Measurements from ENCODE around the gene UBE2J2.

Gene UBE2J2

GRCh38 chr1:1216770-1217620 lies 56.7 kb downstream of the UBE2J2 start:
- no peak for DNase-seq (ENCODE audit: insufficient read length, low spot score)
- no peak for FAIRE-seq

GRCh38 chr1:1215881-1216605 lies 57.6 kb downstream of the UBE2J2 start:
- DNase-seq (ENCODE audit: insufficient read length, low spot score) (no peak), FAIRE-seq (no peak)

- DNase-seq (ENCODE audit: insufficient read length, low spot score) (no peak), FAIRE-seq (no peak)
These were observed 58.5 kb downstream of the UBE2J2 start for GRCh38 chr1:1215080-1215676.

- FAIRE-seq: no peak
- DNase-seq (ENCODE audit: insufficient read length, low spot score): no peak
These were observed 60.0 kb downstream of the UBE2J2 start, which contains the start of gene TNFRSF4 for GRCh38 chr1:1213345-1214265. TSS of gene TNFRSF4 (minus strand) at chr1:1214153. CDS start at chr1:1214127, 26 bp downstream.

- DNase-seq (ENCODE audit: insufficient read length, low spot score): no peak
- no peak for FAIRE-seq
These were observed 60.8 kb downstream of the UBE2J2 start for GRCh38 chr1:1212780-1213344.

- no peak for FAIRE-seq
These were observed 61.9 kb downstream of the UBE2J2 start for GRCh38 chr1:1211541-1212441.

GRCh38 chr1:1210726-1211540 lies 62.7 kb downstream of the UBE2J2 start:
- no peak for DNase-seq (ENCODE audit: insufficient read length, low spot score)
- no peak for FAIRE-seq

More at GRCh38 chr1:1211541-1212441, 61.9 kb downstream of the UBE2J2 start:
- DNase-seq (ENCODE audit: insufficient read length, low spot score): no peak

GRCh38 chr1:1208713-1209433 lies 64.8 kb downstream of the UBE2J2 start:
- no peak for FAIRE-seq
- no peak for DNase-seq (ENCODE audit: insufficient read length, low spot score)

- no peak for DNase-seq (ENCODE audit: insufficient read length, low spot score)
- FAIRE-seq: no peak
These were observed 66.1 kb downstream of the UBE2J2 start for GRCh38 chr1:1207571-1207892.

- FAIRE-seq (no peak), DNase-seq (ENCODE audit: insufficient read length, low spot score) (no peak)
These were observed 66.6 kb downstream of the UBE2J2 start for GRCh38 chr1:1206966-1207531.

GRCh38 chr1:1206376-1206965 lies 67.2 kb downstream of the UBE2J2 start, which contains the start of gene TNFRSF18:
TSS of gene TNFRSF18 (minus strand) at chr1:1206592. CDS start at chr1:1206571, 21 bp downstream.
- DNase-seq (ENCODE audit: insufficient read length, low spot score) (no peak), FAIRE-seq (no peak)

- DNase-seq (ENCODE audit: insufficient read length, low spot score) (no peak), FAIRE-seq (no peak)
These were observed 67.8 kb downstream of the UBE2J2 start for GRCh38 chr1:1205769-1206375.

GRCh38 chr1:1204998-1205768 lies 68.5 kb downstream of the UBE2J2 start:
- no peak for DNase-seq (ENCODE audit: insufficient read length, low spot score)
- no peak for FAIRE-seq

GRCh38 chr1:1204425-1204920 lies 69.2 kb downstream of the UBE2J2 start:
- FAIRE-seq (no peak), DNase-seq (ENCODE audit: insufficient read length, low spot score) (no peak)

Data from HTR-8/SVneo (cell line).